ENCODE data around the gene GHITM.

DNA sequence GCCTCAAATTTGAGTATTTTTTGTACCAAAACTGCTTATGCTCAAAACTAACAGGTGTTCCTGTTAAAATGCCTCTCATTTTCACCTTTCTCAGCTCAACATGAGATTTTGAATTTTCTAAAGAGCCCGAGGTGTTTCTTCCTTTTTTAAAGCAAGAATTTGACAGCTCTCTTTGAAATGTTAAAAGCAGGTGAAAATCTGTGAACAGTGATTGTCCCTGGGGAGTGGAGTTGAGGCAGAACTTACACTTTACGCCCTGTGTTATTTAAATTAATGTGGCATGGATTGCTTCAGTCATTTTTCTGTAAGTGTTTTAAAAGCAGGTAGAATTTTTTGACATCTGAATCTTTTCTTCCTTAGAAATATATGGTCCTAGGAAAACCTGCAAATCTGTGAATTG lies 25.1 kb downstream of the GHITM start:
- TF ChIP-seq, protein P1, sequence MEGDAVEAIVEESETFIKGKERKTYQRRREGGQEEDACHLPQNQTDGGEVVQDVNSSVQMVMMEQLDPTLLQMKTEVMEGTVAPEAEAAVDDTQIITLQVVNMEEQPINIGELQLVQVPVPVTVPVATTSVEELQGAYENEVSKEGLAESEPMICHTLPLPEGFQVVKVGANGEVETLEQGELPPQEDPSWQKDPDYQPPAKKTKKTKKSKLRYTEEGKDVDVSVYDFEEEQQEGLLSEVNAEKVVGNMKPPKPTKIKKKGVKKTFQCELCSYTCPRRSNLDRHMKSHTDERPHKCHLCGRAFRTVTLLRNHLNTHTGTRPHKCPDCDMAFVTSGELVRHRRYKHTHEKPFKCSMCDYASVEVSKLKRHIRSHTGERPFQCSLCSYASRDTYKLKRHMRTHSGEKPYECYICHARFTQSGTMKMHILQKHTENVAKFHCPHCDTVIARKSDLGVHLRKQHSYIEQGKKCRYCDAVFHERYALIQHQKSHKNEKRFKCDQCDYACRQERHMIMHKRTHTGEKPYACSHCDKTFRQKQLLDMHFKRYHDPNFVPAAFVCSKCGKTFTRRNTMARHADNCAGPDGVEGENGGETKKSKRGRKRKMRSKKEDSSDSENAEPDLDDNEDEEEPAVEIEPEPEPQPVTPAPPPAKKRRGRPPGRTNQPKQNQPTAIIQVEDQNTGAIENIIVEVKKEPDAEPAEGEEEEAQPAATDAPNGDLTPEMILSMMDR (IDR thresholded peaks at IDR 0.05): no peak
- TF ChIP-seq POLR2AphosphoS5 (IDR thresholded peaks at IDR 0.05; ENCODE audit: low read depth, low read length): no peak
- TF ChIP-seq NRF1 (IDR thresholded peaks at IDR 0.05; ENCODE audit: low read depth, low read length): no peak
- no peak for TF ChIP-seq RFX5 (IDR thresholded peaks at IDR 0.05; ENCODE audit: low read length)
